H1 (cell line): ENCODE measurements around the gene SCPEP1. TPM values are rescaled to one million over a fixed set of nuclear protein-coding genes. Genes with fewer than 3 reads are reported as not detected.

ENCODE experiments used
- SP1 ChIP-seq: IDR thresholded peaks from 2 replicates; pipeline ENCODE4 v1.6.1; 2011; ENCODE audit warnings: low read depth, low read length
- polyA plus RNA-seq, 7 experiments: library from polyadenylated mRNA; depleted of rRNA in 3 of 7; stranded (reverse) in 5 of 7; unstranded in 2 of 7; fragments of >200 nt in 5 of 7; fragments of 200-250 nt in 2 of 7; gene quantifications; 1 replicate in 5 of 7; 2 replicates in 1 of 7; 4 replicates in 1 of 7; pipeline versions ENCODE4 v1.2.1 to v1.2.3, GENCODE V29; 2011 to 2013; ENCODE audit warnings: missing spikeins in 2 of 7, mixed read lengths in 2 of 7
- total RNA-seq: library from RNA; stranded (reverse); fragmentation: NEBNext Ultra II Directional; extraction: Animal tissue kit (Norgen Biotek cat#: 25700); gene quantifications from 2 replicates; pipeline ENCODE4 v1.2.1, GENCODE V29; 2021
- TF ChIP-seq, protein P1 (sequence below): fragments of 300-600 bp; sonication (generic); IDR thresholded peaks from 2 replicates; pipeline ENCODE4 v1.7.1; 2012; ENCODE audit warnings: low read length, moderate library complexity, mild to moderate bottlenecking, inconsistent platforms; ENCODE audit not compliant: insufficient replicate concordance
- TF ChIP-seq, protein P2 (sequence below), 3 experiments: IDR thresholded peaks; 1 replicate in 2 of 3; 2 replicates in 1 of 3; pipeline versions ENCODE4 v1.5.1 to v1.6.1; 2011; ENCODE audit warnings: low read length in 3 of 3, mild to moderate bottlenecking in 3 of 3, inconsistent platforms in 2 of 3, low read depth in 1 of 3, moderate library complexity in 1 of 3; ENCODE audit not compliant: insufficient read depth in 1 of 3; ENCODE audit errors: control extremely low read depth in 1 of 3

SCPEP1 gene
- total and polyA plus RNA-seq, 2 of the 8 experiments (the other 6 are each of a cell fraction or from before 2014, with no cell fraction given): 30.7 to 52.6 TPM

DNA sequence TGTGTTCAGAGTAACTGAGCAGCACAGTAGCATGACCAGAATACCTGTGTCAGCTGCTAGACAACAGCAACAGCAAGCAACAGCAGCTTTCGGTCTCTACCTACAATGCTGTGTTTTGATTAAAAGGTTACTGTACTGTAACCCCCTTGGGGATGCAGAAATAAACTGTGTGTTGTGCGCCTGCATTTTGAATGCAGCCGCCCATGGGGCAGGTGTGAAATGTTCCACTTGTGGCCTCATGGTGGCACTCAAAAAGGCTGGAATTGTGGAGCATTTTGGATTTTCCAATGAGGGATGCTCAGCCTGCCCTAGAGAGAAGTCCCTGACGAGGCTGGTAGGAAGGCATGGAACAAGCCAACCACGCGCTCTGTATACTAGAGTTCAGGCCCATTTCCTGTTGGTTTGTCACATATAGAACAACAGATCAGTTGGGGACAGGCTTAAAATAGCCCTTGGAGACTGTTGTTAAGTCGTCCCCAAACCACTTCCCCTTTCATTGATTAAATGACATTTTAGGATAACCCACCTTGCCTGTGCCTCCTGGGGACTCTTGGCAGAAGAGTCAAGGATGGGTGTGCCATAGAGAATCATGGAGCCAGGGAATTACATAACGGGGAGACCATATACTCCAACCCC lies 27.1 kb downstream of the SCPEP1 start (continued):
- TF ChIP-seq, protein P1, sequence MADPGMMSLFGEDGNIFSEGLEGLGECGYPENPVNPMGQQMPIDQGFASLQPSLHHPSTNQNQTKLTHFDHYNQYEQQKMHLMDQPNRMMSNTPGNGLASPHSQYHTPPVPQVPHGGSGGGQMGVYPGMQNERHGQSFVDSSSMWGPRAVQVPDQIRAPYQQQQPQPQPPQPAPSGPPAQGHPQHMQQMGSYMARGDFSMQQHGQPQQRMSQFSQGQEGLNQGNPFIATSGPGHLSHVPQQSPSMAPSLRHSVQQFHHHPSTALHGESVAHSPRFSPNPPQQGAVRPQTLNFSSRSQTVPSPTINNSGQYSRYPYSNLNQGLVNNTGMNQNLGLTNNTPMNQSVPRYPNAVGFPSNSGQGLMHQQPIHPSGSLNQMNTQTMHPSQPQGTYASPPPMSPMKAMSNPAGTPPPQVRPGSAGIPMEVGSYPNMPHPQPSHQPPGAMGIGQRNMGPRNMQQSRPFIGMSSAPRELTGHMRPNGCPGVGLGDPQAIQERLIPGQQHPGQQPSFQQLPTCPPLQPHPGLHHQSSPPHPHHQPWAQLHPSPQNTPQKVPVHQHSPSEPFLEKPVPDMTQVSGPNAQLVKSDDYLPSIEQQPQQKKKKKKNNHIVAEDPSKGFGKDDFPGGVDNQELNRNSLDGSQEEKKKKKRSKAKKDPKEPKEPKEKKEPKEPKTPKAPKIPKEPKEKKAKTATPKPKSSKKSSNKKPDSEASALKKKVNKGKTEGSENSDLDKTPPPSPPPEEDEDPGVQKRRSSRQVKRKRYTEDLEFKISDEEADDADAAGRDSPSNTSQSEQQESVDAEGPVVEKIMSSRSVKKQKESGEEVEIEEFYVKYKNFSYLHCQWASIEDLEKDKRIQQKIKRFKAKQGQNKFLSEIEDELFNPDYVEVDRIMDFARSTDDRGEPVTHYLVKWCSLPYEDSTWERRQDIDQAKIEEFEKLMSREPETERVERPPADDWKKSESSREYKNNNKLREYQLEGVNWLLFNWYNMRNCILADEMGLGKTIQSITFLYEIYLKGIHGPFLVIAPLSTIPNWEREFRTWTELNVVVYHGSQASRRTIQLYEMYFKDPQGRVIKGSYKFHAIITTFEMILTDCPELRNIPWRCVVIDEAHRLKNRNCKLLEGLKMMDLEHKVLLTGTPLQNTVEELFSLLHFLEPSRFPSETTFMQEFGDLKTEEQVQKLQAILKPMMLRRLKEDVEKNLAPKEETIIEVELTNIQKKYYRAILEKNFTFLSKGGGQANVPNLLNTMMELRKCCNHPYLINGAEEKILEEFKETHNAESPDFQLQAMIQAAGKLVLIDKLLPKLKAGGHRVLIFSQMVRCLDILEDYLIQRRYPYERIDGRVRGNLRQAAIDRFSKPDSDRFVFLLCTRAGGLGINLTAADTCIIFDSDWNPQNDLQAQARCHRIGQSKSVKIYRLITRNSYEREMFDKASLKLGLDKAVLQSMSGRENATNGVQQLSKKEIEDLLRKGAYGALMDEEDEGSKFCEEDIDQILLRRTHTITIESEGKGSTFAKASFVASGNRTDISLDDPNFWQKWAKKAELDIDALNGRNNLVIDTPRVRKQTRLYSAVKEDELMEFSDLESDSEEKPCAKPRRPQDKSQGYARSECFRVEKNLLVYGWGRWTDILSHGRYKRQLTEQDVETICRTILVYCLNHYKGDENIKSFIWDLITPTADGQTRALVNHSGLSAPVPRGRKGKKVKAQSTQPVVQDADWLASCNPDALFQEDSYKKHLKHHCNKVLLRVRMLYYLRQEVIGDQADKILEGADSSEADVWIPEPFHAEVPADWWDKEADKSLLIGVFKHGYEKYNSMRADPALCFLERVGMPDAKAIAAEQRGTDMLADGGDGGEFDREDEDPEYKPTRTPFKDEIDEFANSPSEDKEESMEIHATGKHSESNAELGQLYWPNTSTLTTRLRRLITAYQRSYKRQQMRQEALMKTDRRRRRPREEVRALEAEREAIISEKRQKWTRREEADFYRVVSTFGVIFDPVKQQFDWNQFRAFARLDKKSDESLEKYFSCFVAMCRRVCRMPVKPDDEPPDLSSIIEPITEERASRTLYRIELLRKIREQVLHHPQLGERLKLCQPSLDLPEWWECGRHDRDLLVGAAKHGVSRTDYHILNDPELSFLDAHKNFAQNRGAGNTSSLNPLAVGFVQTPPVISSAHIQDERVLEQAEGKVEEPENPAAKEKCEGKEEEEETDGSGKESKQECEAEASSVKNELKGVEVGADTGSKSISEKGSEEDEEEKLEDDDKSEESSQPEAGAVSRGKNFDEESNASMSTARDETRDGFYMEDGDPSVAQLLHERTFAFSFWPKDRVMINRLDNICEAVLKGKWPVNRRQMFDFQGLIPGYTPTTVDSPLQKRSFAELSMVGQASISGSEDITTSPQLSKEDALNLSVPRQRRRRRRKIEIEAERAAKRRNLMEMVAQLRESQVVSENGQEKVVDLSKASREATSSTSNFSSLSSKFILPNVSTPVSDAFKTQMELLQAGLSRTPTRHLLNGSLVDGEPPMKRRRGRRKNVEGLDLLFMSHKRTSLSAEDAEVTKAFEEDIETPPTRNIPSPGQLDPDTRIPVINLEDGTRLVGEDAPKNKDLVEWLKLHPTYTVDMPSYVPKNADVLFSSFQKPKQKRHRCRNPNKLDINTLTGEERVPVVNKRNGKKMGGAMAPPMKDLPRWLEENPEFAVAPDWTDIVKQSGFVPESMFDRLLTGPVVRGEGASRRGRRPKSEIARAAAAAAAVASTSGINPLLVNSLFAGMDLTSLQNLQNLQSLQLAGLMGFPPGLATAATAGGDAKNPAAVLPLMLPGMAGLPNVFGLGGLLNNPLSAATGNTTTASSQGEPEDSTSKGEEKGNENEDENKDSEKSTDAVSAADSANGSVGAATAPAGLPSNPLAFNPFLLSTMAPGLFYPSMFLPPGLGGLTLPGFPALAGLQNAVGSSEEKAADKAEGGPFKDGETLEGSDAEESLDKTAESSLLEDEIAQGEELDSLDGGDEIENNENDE: no peak
- TF ChIP-seq SP1: no peak
- TF ChIP-seq, protein P2, sequence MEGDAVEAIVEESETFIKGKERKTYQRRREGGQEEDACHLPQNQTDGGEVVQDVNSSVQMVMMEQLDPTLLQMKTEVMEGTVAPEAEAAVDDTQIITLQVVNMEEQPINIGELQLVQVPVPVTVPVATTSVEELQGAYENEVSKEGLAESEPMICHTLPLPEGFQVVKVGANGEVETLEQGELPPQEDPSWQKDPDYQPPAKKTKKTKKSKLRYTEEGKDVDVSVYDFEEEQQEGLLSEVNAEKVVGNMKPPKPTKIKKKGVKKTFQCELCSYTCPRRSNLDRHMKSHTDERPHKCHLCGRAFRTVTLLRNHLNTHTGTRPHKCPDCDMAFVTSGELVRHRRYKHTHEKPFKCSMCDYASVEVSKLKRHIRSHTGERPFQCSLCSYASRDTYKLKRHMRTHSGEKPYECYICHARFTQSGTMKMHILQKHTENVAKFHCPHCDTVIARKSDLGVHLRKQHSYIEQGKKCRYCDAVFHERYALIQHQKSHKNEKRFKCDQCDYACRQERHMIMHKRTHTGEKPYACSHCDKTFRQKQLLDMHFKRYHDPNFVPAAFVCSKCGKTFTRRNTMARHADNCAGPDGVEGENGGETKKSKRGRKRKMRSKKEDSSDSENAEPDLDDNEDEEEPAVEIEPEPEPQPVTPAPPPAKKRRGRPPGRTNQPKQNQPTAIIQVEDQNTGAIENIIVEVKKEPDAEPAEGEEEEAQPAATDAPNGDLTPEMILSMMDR (IDR thresholded peaks at IDR 0.05; ENCODE audit: control extremely low read depth in 1 of 3, insufficient read depth in 1 of 3, low read depth in 1 of 3, low read length in 3 of 3): peak; percentile 37 to 62 (median 48)
